NOMO-1 treated with dmso at 0.1 percent for 144 hours (cell line): ENCODE data around the gene MAP1LC3B2.

Source experiments
- DNase-seq: peaks from one replicate; lab custom pipeline; 2025; ENCODE audit not compliant: unreplicated experiment; lab: John Stamatoyannopoulos, UW

MAP1LC3B2 gene

GRCh38 chr12:116559162-116559935 is at the start of gene MAP1LC3B2:
MAP1LC3B2 (plus strand) TSS chr12:116559381; CDS start chr12:116575943, 16,562 bp downstream.
- DNase-seq: peak; percentile 97

GRCh38 chr12:116513944-116514343 is 45.2 kb upstream of the MAP1LC3B2 start:
- DNase-seq: no peak

GRCh38 chr12:116515684-116516083 is 43.5 kb upstream of the MAP1LC3B2 start:
- DNase-seq: no peak

DNA sequence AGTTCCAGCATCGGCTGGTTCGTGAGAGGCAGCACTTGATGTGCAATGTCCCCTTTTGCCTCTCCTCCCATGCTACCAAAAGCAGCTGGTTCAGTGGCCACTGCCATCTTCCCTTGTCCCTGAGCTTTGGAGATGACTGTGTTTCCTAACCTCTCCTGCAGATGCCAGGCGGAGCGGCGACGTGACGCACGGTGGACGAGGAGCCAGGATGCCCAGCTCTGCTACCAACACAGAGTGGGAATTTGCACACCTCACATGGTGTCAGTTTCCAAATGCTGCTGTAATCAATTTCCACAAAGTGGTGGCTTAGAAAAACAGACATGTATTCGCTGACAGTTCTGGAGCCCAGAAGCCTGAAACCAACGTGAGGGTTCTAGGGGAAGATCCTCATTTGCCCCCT is 42.5 kb upstream of the MAP1LC3B2 start:
- DNase-seq: no peak

- no peak for DNase-seq
These were observed 41.6 kb upstream of the MAP1LC3B2 start for GRCh38 chr12:116517431-116518045.

- no peak for DNase-seq
These were observed 38.9 kb upstream of the MAP1LC3B2 start for GRCh38 chr12:116520225-116520760.

- DNase-seq: no peak
These were observed 38.2 kb upstream of the MAP1LC3B2 start for GRCh38 chr12:116520801-116521471.

- DNase-seq: no peak
These were observed 34.9 kb upstream of the MAP1LC3B2 start for GRCh38 chr12:116524311-116524710.

DNA sequence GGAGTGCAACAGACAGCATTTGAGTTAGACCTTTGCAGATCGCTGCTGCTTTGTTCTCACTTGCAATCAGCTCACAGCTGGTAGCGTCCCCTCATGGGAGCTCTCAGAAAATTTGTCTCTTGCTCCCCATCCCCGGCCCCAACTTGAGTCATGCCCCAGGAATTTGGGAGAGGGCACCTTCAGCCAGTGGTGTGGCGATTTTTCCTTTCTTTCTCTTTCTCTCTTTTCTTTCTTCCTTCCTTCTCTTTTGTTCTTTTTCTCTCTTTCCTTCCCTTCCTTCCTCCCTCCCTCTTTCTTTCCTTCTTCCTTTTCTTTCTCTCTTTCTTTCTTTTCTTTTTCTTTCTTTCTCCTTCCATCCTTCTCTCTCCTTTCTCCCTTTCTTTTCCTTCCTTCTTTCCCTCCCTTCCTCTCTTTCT is 34.2 kb upstream of the MAP1LC3B2 start:
- DNase-seq: no peak

GRCh38 chr12:116525418-116526001 is 33.7 kb upstream of the MAP1LC3B2 start:
- DNase-seq: no peak

GRCh38 chr12:116528065-116528464 is 31.1 kb upstream of the MAP1LC3B2 start:
- no peak for DNase-seq

DNA sequence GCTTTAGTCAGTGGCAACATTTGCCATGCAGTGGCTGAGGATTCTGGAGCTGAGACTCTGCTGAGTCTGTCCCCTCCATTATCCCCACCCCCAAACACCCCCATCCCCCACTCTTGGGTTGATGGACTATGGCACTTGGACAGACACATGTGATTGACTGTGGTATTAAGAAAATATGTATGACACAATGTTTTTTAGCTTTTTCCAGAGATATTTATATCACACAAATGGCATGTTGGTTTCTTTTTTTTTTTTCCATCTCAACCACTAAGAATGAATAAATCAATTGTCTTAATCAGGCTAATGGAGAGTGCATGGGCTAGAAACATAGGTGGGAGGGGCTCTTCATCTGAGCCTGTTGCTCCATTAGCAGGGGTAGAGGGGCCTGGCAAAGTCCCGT is 30.7 kb upstream of the MAP1LC3B2 start:
- DNase-seq: no peak

GRCh38 chr12:116529048-116529447 is 30.1 kb upstream of the MAP1LC3B2 start:
- no peak for DNase-seq

DNA sequence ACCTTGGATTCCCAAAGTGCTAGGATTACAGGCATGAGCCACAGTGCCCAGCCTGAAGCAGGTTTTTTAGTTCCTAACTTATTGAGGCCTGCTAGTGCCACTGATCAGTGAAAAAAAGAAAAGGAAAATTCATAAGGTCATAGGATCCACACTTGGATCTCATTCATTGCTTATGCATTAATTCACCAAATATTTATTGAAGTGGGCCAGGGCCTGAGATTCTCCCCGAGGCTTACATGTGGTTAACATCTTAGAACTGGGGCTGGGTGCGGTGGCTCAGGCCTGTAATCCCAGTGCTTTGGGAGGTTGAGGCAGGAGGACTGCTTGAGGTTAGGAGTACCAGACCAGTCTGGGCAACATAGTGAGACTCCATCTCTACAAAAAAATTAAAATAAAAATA is 29.5 kb upstream of the MAP1LC3B2 start:
- no peak for DNase-seq

DNA sequence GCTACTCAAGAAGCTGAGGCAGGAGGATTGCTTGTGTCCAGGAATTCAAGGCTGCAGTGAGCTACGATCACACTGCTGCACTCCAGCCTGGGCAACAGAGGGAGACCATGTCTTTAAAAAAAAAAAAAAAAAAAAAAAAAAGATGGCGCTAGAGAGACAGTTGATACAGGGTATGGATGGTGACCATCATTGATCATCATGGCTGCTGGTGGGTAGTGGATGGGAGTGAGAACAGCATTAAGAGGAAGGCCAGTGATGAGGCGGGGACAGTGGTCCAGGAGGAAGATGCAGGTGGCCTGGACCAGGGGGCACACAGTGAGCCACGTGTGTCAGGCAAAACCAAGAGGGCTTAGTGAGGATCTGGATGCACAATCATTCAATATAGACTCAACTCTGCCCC is 26.8 kb upstream of the MAP1LC3B2 start:
- DNase-seq: no peak

DNA sequence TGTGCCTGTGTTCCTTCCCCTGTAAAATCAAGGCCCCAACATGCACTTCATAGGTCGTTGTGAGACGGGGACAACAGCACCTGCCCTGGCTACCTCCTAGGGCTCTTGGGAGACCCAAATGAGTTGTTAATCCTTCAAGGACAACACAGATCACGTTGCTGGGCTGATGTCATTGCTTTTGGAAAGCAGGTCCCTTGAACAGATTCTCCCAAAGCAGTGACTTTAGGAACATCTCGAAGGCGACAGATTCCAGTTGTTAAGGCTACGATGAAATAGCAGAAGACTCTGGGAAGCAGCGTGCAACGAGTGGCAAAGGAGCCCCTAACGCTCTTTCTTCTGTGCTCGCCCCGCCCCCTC is 26.2 kb upstream of the MAP1LC3B2 start:
- DNase-seq: no peak

- peak; percentile 77 for DNase-seq
These were observed 25.6 kb upstream of the MAP1LC3B2 start for GRCh38 chr12:116533343-116534251.

GRCh38 chr12:116534311-116535121 is 24.7 kb upstream of the MAP1LC3B2 start:
- no peak for DNase-seq

- DNase-seq: no peak
These were observed 23.9 kb upstream of the MAP1LC3B2 start for GRCh38 chr12:116535241-116535640.
